SH-SY5Y (cell line): ENCODE measurements around the gene DOK3.

Experiments used
- GATA2 ChIP-seq: IDR thresholded peaks from 2 replicates; pipeline ENCODE4 v1.6.1; 2011; ENCODE audit warnings: mild to moderate bottlenecking, low read depth, low read length
- GATA3 ChIP-seq: IDR thresholded peaks from 2 replicates; pipeline ENCODE4 v1.6.1; 2011; ENCODE audit warnings: low read depth, mild to moderate bottlenecking, low read length, moderate library complexity

GRCh38 chr5:177458912-177459350 is 50.7 kb downstream of the DOK3 start:
- TF ChIP-seq GATA2 (no peak), GATA3 (no peak)
